PFSK-1 (cell line): ENCODE data around the gene ZNF341.

Source experiments
- FOXP2 ChIP-seq: optimal IDR thresholded peaks from 2 replicates; pipeline ENCODE3; 2011; ENCODE audit warnings: borderline replicate concordance, control low read depth, inconsistent platforms; ENCODE audit not compliant: insufficient read depth; ENCODE audit errors: extremely low read length, extremely low read depth
- POLR2AphosphoS5 ChIP-seq: IDR thresholded peaks from 2 replicates; pipeline ENCODE4 v1.6.1; 2012; ENCODE audit warnings: low read depth, mild to moderate bottlenecking, control low read depth, low read length, moderate library complexity
- REST ChIP-seq, 2 experiments: IDR thresholded peaks; 2 replicates each; pipeline versions ENCODE4 v1.6.1 to v1.8.0; 2011 to 2012; ENCODE audit warnings: low read depth in 2 of 2, low read length in 2 of 2, control low read depth in 1 of 2, inconsistent platforms in 1 of 2, mild to moderate bottlenecking in 1 of 2, moderate library complexity in 1 of 2; ENCODE audit not compliant: insufficient read depth in 1 of 2
- SIN3A ChIP-seq: IDR thresholded peaks from 2 replicates; pipeline ENCODE4 v1.6.1; 2012; ENCODE audit warnings: mild to moderate bottlenecking, low read length, moderate library complexity, borderline replicate concordance; ENCODE audit not compliant: insufficient read depth
- TAF1 ChIP-seq: IDR thresholded peaks from 2 replicates; pipeline ENCODE4 v1.6.1; 2012; ENCODE audit warnings: low read length, control low read depth, borderline replicate concordance; ENCODE audit not compliant: insufficient read depth

GRCh38 chr20:33840160-33840559 is 108.4 kb downstream of the ZNF341 start:
- TF ChIP-seq REST (IDR thresholded peaks at IDR 0.05; ENCODE audit: insufficient read depth in 1 of 2, low read depth in 2 of 2, low read length in 2 of 2) (no peak), TAF1 (no peak), POLR2AphosphoS5 (no peak), SIN3A (no peak), FOXP2 (no peak)
